Right lobe of liver (tissue), 4 donors: ENCODE measurements around the gene NLRC5.

Experiments used
- POLR2A ChIP-seq: fragments of 450-650 bp; IDR thresholded peaks from one replicate; pipeline ENCODE4 v1.6.1; 2017; ENCODE audit warnings: antibody characterized with exemption, mild to moderate bottlenecking
- TF ChIP-seq, protein P1 (sequence below), 4 donors: fragments of 200-600 bp in 3 of 4; fragments of 450-650 bp in 1 of 4; IDR thresholded peaks; one replicate each; pipeline versions ENCODE4 v1.5.1 to v1.8.0; 2016 to 2022; ENCODE audit warnings: antibody characterized with exemption in 4 of 4, mild to moderate bottlenecking in 2 of 4
- donor health status: DM: no; HTN: no; CAD: no.
- donor health status: DM: no; HTN: no; CAD: no.
- donor health status: DM: no; HTN: yes; CAD: no.

DNA sequence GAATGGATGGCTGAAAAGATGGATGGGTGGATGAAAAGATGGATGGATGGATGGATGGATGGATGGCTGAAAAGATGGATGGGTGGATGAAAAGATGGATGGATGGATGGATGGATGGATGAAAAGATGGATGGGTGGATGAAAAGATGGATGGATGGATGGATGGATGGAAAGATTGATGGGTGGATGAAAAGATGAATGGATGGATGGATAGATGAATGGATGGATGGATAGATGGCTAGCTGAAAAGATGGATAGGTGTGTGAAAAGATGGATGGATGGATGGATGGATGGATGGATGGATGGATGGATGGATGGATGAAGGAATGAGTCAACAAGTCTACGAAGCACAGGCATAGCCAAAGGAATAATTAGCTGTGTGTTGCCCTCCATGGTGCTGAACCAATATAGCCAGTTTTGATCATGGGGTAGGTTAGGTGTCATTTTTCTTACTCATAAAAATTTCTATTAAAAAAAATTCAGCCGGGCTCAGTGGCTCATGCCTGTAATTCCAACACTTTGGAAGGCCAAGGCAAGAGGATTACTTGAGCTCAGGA is 41.1 kb downstream of the NLRC5 start:
- TF ChIP-seq POLR2A, result no peak
- TF ChIP-seq, protein P1, sequence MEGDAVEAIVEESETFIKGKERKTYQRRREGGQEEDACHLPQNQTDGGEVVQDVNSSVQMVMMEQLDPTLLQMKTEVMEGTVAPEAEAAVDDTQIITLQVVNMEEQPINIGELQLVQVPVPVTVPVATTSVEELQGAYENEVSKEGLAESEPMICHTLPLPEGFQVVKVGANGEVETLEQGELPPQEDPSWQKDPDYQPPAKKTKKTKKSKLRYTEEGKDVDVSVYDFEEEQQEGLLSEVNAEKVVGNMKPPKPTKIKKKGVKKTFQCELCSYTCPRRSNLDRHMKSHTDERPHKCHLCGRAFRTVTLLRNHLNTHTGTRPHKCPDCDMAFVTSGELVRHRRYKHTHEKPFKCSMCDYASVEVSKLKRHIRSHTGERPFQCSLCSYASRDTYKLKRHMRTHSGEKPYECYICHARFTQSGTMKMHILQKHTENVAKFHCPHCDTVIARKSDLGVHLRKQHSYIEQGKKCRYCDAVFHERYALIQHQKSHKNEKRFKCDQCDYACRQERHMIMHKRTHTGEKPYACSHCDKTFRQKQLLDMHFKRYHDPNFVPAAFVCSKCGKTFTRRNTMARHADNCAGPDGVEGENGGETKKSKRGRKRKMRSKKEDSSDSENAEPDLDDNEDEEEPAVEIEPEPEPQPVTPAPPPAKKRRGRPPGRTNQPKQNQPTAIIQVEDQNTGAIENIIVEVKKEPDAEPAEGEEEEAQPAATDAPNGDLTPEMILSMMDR (IDR thresholded peaks at IDR 0.05), result no peak
